Upper lobe of right lung (tissue), 1 donor: ENCODE data around the gene B3GAT3. TPM values are rescaled to one million over a fixed set of nuclear protein-coding genes. Genes with fewer than 3 reads are reported as not detected.

Source experiments
- ATAC-seq: fragments of 200-7000 bp; cut with Tn5 transposase; one replicate; pipeline ENCODE4 v1.9.1; 2020; ENCODE audit warnings: mild to moderate bottlenecking, moderate library complexity
- DNase-seq: peaks from one replicate; pipeline ENCODE4 v3.0.0-alpha.2; 2020
- H3K27ac ChIP-seq: fragments of 200-600 bp; one replicate; pipeline ENCODE4 v1.8.0; 2022
- H3K27me3 ChIP-seq: fragments of 200-600 bp; one replicate; pipeline ENCODE4 v1.8.0; 2022; ENCODE audit warnings: mild to moderate bottlenecking
- H3K36me3 ChIP-seq: fragments of 200-600 bp; one replicate; pipeline ENCODE4 v1.8.0; 2022
- H3K4me1 ChIP-seq: fragments of 200-600 bp; one replicate; pipeline ENCODE4 v1.8.0; 2022
- H3K4me3 ChIP-seq: fragments of 200-600 bp; one replicate; pipeline ENCODE4 v1.8.0; 2022; ENCODE audit warnings: mild to moderate bottlenecking
- H3K9me3 ChIP-seq: fragments of 200-600 bp; one replicate; pipeline ENCODE4 v1.8.0; 2022
- CTCF ChIP-seq: fragments of 200-600 bp; IDR thresholded peaks from one replicate; pipeline ENCODE4 v1.8.0; 2022; ENCODE audit warnings: antibody characterized with exemption
- intact Hi-C: fragments of 100-400 bp; cut with DNase I; formaldehyde crosslinking; loops from one replicate; pipeline ENCODE4 v1.11.0; 2022
- total RNA-seq: library from RNA; stranded (reverse); fragmentation: NEBNext Ultra II Directional; extraction: Animal tissue kit (Norgen Biotek cat#: 25700); gene quantifications from one replicate; pipeline ENCODE4 v1.2.1, GENCODE V29; 2021
- donor health status: DM: no; HTN: yes; CAD: no; lungs with severe emphysema.

Gene B3GAT3
- total RNA-seq, 1 donor from 2014 or later, result 40.1 TPM

- Histone ChIP-seq H3K27me3 (no peaks in the 10 kb centered on the region), H3K27ac (no peak overlapping the region), H3K4me3 (no peak overlapping the region), H3K9me3 (no peaks in the 10 kb centered on the region), H3K4me1 (peaks cover 20% of the 10 kb centered on the region), H3K36me3 (peaks cover 42% of the 10 kb centered on the region)
- ATAC-seq, result no peak
- no peak for DNase-seq
- no peak for TF ChIP-seq CTCF
- intact Hi-C loops, result no loop called here
These were observed 17.9 kb downstream of the B3GAT3 start for GRCh38 chr11:62603776-62604299.

GRCh38 chr11:62603072-62603408, 18.7 kb downstream of the B3GAT3 start:
- intact Hi-C loops, result no loop called here
- no peaks in the 10 kb centered on the region for H3K9me3 ChIP-seq
- ATAC-seq (no peak), DNase-seq (no peak)
- H3K4me3 ChIP-seq, result peak overlapping the region; percentile 100
- no peak for TF ChIP-seq CTCF
- peak overlapping the region; percentile 98 for H3K27ac ChIP-seq
- peaks cover 42% of the 10 kb centered on the region for H3K36me3 ChIP-seq
- no peaks in the 10 kb centered on the region for H3K27me3 ChIP-seq
- peaks cover 25% of the 10 kb centered on the region for H3K4me1 ChIP-seq

GRCh38 chr11:62602141-62603071, 19.4 kb downstream of the B3GAT3 start:
- intact Hi-C loops, result no loop called here
- ATAC-seq (peak; percentile 54), DNase-seq (peak; percentile 85)

GRCh38 chr11:62601372-62602140, 20.2 kb downstream of the B3GAT3 start, which contains the start of gene MTA2:
Gene MTA2, minus strand, starts transcription at chr11:62601865. Its CDS starts 415 bp downstream, at chr11:62601450.
- H3K36me3 ChIP-seq, result peaks cover 45% of the 10 kb centered on the region
- no peaks in the 10 kb centered on the region for H3K9me3 ChIP-seq
- TF ChIP-seq CTCF, result no peak
- DNase-seq (peak; percentile 99), ATAC-seq (peak; percentile 92)
- peak within 1 kb of the TSS; percentile 98 for H3K27ac ChIP-seq
- peaks cover 25% of the 10 kb centered on the region for H3K4me1 ChIP-seq
- H3K27me3 ChIP-seq, result no peaks in the 10 kb centered on the region
- peak within 1 kb of the TSS; percentile 100 for H3K4me3 ChIP-seq
- intact Hi-C loops, result no loop called here

More at GRCh38 chr11:62602141-62603071, 19.4 kb downstream of the B3GAT3 start:
- Histone ChIP-seq H3K27me3 (no peaks in the 10 kb centered on the region), H3K36me3 (peaks cover 45% of the 10 kb centered on the region), H3K4me1 (peaks cover 25% of the 10 kb centered on the region), H3K27ac (peak overlapping the region; percentile 98), H3K4me3 (peak overlapping the region; percentile 100), H3K9me3 (no peaks in the 10 kb centered on the region)
- TF ChIP-seq CTCF, result no peak

- Histone ChIP-seq H3K9me3 (no peaks in the 10 kb centered on the region), H3K36me3 (peaks cover 45% of the 10 kb centered on the region), H3K27me3 (no peaks in the 10 kb centered on the region), H3K4me3 (peak overlapping the region; percentile 100), H3K4me1 (peaks cover 25% of the 10 kb centered on the region), H3K27ac (peak overlapping the region; percentile 98)
- intact Hi-C loops, result no loop called here
- DNase-seq (peak; percentile 86), ATAC-seq (peak; percentile 36)
- no peak for TF ChIP-seq CTCF
These were observed 20.7 kb downstream of the B3GAT3 start for GRCh38 chr11:62601122-62601371.
